ENCODE measurements around the gene SUMF2.
A peak's percentile ranks its signal among the peaks of the same experiment; 100 is the strongest.
"Not testable (repeated sequence)": the region's sequence is repeated elsewhere in the genome, so short reads cannot be mapped to it uniquely, and the experiment has no call there.

Gene SUMF2

DNA sequence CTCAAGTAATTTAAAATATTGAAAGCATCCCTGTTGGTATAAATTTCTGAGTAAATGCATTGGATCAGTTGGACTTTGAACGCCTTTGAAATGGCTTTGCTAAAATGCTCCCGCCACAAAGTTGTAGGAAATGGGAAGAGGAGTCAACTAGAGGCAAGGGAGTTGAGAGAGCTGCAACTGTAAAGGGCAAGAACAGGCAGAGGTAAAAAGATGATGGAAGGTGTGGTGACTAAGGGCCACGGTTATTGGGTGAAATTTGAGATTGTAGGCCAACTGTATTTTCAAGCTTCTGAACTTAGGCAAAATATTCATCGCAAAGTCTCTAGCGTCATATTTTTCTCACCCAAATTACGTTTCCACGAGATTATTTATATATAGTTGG lies 595 bp upstream of the SUMF2 start:
- no peak for DNase-seq (ENCODE audit: low read depth)

DNA sequence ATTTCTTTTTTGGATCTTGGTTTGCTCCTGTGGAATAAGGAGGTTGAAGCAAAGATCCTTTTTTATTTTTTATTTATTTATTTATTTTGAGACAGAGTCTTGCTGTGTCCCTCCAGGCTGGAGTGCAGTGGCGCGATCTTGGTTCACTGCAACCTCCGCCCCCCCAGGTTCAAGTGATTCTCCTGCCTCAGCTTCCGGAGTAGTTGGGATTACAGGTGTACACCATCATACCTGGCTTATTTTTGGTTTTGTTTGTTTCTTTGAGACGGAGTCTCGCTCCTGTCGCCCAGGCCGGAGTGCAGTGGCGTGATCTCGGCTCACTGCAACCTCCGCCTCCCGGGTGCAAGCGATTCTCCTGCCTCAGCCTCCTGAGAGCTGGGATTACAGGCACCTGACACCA lies 2.3 kb downstream of the SUMF2 start:
- not testable (repeated sequence) for DNase-seq (ENCODE audit: low read depth)

DNA sequence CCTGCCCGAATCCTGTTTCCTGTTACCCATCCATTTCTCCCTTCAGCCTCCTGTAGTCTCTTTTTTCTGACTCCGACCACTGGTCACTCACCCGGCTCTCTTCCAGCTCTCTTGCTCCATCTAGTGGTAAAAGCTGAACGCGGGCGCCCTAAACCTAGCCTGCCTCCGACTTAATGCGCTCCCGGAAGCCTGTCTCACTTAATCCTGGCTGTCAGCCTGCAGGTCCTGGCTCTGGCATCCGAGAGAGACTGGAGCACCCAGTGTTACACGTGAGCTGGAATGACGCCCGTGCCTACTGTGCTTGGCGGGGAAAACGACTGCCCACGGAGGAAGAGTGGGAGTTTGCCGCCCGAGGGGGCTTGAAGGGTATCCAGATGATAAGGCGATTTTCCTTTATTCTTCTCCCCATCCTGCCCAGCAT lies 10.3 kb downstream of the SUMF2 start:
- DNase-seq (ENCODE audit: low read depth): peak; percentile 84

DNA sequence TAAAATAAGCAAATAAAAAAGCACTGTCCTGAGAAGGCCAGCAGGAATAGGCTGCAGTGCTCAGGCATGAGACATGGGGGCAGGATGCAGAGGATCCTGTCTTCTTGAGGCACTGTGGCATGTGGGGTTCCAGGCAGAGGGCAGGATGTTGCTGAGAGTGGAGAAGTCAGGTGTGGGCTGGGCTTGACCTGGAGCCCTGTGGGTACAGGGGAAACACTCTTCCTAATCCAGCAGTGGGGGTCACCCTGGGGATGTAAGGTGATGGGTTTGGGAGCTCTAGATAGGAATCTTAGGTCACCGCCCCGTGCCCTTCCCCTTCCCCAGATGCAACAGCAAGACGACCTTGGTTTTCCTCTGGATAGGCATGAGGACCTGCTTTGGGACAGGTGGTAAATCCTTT lies 13.6 kb downstream of the SUMF2 start:
- no peak for DNase-seq (ENCODE audit: low read depth)

DNA sequence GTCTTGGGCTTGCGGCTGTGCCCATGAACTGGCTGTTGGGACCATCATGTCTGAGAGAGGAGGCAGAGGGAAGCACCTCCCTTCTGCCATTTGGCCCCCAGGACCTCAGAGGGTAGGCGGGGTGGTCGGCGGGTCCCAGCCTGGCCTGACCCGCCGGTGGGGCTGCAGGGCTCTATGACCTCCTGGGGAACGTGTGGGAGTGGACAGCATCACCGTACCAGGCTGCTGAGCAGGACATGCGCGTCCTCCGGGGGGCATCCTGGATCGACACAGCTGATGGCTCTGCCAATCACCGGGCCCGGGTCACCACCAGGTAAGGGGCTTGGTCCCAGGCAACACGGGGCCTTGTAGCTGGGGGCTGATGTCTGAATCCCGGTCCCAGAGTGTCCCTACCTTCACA lies 14.1 kb downstream of the SUMF2 start:
- no peak for DNase-seq (ENCODE audit: low read depth)

DNA sequence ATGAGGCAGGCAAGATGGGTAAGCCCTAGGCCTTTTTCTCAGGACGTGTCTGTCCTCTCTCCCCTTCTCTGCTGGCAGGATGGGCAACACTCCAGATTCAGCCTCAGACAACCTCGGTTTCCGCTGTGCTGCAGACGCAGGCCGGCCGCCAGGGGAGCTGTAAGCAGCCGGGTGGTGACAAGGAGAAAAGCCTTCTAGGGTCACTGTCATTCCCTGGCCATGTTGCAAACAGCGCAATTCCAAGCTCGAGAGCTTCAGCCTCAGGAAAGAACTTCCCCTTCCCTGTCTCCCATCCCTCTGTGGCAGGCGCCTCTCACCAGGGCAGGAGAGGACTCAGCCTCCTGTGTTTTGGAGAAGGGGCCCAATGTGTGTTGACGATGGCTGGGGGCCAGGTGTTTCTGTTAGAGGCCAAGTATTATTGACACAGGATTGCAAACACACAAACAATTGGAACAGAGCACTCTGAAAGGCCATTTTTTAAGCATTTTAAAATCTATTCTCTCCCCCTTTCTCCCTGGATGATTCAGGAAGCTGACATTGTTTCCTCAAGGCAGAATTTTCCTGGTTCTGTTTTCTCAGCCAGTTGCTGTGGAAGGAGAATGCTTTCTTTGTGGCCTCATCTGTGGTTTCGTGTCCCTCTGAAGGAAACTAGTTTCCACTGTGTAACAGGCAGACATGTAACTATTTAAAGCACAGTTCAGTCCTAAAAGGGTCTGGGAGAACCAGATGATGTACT lies 15.5 kb downstream of the SUMF2 start:
- DNase-seq (ENCODE audit: low read depth): peak; percentile 89

DNA sequence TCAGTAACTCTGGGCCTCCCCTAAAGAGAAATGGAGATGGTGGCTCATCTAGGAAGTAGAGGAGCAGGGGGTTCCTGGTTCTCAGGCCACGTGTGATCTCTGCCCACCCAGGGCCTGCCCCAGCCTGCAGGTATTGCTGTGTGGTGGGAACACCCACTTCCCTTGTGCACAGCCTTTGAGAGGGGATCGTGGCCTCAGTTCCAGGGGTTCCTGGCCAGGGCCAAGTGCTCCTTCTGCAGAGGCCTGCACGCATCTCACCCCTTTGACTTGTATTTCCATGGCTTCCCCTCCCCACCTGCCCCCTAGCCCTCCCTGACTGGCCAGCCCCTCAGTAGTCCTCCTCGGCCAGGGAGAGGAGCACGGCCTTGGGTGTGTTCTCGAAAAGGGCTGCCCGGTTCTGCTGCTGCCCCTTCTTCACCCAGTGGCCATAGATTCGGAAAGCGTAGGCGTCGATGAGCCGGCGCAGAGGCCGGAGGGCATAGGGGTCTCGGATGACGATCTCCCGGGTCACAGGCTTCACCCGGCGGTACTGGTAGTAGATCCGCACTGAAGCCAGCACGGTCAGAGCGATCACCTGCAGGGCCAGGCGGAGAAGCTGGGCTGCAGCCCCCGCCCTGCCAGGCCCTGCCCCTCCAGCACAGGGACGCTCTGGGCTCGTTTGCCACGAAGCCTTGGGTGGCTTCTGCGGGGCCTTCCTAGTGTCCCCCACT lies 16.8 kb downstream of the SUMF2 start:
- not testable (repeated sequence) for DNase-seq (ENCODE audit: low read depth)

DNA sequence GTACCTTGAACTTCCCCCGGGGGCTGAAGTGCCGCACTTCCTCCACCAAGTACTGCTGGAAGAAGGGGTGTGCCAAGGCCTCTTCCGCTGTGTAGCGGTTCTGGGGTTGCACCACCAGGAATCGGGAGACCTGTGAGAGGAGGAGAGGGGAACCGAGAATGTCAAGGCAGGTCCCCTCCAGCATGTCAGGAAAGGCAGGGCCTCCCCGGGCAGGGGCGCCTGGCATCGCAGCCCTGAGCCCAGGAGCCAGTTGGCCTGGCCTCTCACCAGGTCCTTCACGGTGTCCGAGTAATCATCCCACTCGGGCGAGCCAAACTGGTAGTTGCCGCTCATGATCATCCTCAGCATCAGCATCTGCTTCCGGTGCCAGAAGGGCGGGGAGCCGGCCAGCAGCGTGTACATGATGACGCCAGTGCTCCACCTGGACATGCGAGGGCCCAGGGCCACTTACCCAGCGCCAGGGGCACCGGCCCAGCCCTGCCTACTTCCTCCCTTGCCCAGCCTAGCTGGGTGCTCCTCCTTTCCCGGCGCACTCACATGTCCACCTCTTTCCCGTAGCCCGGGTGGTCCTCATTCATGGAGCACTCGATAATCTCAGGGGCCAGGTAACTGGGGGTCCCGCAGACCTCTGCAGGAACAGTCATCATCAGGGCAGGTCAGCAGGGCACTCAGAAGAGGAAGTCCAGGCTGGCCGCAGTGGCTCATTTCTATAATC lies 17.7 kb downstream of the SUMF2 start:
- DNase-seq (ENCODE audit: low read depth): no peak

DNA sequence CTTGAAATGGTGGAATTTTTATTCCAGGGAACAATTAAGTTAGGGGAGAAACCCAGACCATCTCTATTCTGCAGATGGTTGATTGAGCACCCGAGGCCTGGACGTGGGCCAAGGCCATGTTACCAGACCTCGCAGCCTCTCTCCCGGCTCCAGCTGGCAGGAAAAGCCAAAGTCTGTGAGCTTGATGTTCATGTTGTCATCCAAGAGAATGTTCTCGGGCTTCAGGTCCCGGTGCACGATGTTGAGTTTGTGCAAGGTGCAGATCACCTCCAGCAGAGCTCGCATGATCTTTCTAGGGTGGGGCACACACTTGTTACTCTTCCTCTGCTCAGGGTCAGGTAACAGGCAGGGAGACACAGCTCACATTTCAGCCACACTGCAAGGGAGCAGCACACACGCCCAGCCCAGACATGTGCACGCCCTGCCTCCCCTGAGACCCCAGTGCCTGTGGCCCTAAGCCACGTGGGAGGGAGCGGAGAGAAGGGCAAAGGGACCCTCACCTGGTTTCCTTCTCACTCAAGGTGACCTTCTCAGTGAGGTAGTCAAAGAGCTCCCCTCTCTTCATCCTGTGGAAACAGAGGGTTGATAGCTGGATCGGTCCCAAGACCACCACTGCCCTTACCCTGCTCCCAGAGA lies 19.2 kb downstream of the SUMF2 start:
- no peak for DNase-seq (ENCODE audit: low read depth)

DNA sequence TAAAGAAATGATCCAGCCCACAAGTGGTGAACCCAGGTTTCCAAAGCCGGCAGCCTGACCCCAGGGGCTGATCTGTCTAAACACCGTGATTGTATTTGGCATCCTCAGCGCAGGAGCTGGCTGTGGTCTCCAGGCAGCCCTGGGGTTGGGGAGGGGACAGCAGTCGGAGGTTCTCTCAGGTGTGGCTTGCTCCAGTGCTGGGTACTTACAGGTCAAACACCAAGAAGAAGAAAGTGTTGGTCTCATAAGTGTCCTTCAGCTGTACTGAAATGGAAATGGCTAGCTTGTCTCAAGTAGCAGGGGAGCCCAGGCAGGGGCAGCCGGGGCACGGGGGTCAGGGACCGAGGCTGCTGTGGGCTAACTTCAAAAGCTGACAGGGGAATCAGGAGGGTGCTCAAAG lies 22.7 kb downstream of the SUMF2 start:
- DNase-seq (ENCODE audit: low read depth): no peak

DNA sequence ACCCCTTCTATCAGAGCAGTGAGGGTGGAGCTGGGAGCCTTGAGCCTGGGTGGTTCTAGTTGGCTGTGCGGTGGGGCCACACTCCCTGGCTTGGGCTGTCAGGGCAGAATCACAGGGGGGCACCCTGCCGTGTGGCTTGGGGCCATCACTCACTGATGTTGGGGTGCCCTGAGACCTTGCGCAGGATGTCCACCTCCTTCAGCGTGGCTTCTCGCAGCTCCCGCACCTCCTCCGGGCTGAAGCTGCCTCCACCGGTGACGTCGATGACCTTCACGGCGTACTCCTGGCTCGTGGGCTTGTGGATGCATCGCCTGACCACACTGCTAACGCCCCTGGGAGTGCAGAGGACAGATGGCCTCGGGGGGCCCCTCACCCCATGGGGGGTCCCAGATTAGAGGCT lies 23.4 kb downstream of the SUMF2 start:
- no peak for DNase-seq (ENCODE audit: low read depth)

DNA sequence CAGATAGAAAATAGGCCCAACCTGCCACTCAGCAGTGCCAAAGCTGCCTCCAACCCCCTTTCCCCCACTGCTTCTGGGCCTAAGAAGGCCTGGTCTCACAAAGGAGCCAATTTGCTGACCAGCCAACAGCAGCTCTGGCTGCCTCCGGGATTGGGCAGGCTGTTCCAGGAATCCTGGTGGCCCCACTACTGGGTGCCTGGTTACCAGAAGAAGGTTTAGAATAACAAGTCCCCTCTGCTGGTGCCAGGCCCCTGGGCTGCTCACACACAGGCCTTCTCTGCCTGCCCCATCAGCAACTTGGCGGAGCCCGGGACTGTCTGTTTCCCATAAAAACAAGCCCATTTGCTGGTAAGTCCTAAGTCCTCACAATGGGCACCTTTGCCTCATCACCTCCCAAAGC lies 27.5 kb downstream of the SUMF2 start:
- peak; percentile 16 for DNase-seq (ENCODE audit: low read depth)

DNA sequence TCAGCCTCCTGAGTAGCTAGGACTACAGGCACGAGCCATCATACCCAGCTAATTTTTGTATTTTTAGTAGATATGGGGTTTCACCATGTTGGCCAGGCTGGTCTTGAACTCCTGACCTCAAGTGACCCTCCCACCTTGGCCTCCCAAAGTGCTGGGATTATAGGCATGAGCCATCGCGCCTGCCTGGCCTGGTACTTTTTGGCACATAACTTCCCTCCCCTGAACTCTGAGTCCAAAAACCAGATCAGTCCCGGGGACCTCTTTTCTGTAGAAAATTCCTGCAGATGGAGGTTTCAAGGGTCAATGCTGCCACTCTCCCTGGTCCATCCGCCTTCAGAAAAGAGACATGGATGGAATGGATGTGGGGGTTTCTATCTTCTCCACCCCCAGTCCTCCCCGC lies 28.3 kb downstream of the SUMF2 start:
- not testable (repeated sequence) for DNase-seq (ENCODE audit: low read depth)

DNA sequence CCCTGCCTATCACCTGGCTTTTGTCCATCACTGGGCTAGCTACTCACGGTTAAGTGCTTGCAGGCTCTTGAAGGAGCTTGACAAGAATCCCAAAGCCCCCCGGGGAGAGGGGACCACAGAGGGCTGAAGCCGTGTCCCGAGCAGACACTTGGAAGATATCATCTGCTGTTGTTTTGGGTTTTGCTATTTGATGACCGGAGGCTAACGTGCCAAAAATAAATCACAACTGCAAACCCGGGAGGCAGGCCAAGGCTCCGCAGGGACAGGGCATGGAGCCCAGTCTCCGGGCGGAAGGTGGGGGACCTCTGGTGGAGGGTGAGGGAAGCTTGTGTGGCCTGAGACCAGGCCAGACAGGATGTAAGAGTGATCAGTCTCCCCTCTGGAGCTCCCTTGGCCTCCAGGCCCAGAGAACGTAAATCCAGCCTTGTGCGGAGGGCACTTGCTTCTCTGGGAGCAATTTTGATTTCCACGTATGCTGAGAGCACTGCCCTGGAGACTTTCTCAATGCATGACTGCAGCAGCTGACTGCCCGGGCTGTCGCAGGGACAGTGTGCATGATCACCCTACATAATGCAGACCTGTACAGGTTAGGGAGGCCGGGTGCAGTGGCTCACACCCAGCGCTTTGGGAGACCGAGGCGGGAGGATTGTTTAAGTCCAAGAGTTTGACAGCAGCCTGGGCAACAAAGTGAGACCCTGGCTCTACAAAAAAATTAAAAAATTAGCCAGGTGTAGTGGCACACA lies 28.9 kb downstream of the SUMF2 start, which contains the start of gene PHKG1:
Gene PHKG1, minus strand, starts transcription at position 164 of the 743 bp plus-strand sequence. CDS start 4,011 bp downstream, outside the sequence.
- DNase-seq (ENCODE audit: low read depth): peak; percentile 92

DNA sequence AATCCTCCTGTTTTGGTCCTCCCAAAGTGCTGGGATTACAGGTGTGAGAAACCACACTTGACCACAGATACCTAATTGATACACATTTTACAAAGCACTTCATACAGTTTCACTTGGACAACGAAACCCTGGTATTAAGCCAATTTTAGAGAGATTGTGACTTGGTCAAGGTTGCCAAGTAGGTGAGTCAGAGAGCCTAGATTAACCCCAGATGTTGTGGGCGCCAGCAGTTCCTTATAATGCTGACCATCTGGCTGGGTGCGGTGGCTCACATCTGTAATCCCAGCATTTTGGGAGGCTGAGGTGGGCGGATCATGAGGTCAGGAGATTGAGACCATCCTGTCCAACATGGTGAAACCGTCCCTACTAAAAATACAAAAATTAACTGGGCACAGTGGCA lies 33.6 kb downstream of the SUMF2 start:
- DNase-seq (ENCODE audit: low read depth): peak; percentile 86

DNA sequence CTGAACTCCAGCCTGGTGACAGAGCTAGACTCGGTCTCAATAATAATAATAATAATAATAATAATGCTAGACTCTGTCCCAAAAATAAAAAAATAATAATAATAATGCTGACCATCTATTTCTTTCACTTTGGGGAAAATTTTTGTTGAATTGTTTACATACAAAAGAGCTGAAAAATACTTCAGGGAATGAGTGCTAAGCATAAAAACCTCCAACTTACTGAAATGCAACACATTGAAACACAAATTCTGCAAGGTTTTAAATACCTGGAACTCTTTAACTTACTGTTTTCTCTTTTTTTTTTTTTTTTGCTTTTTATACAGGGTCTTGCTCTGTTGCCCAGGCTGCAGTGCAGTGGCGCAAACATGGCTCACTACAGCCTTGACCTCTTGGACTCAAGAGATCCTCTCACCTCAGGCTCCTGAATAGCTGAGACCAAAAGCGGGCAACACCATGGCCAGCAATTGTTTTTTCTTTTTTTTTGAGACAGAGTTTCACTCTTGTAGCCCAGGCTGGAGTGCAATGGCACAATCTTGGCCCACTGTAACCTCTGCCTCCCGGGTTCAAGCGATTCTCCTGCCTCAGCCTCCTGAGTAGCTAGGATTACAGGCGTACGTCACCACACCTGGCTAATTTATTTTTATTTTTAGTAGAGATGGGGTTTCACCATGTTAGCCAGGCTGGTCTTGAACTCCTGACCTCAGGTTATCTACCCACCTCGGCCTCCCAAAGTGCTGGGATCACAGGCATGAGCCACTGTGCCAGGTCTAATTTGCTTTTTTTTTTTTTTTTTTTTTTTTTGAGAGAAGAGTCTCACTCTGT lies 34.3 kb downstream of the SUMF2 start:
- not testable (repeated sequence) for DNase-seq (ENCODE audit: low read depth)

DNA sequence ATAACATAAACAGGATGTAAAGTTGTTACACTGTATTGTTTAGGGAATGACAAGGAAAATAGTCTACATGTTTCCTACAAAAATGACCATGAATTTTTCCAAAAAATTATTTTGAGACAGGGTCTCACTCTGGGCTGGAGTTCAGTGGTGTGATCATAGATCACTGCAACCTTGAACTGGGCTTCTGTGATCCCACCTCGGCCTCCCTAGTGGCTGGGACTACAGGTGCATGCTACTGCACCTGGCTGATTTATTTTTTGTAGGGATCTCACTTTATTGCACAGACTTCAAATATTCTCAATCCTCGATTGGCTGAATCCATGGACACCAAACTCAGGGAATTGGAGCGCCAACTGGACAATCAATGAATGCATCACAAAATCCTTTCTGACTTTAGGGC lies 35.6 kb downstream of the SUMF2 start:
- DNase-seq (ENCODE audit: low read depth): no peak

DNA sequence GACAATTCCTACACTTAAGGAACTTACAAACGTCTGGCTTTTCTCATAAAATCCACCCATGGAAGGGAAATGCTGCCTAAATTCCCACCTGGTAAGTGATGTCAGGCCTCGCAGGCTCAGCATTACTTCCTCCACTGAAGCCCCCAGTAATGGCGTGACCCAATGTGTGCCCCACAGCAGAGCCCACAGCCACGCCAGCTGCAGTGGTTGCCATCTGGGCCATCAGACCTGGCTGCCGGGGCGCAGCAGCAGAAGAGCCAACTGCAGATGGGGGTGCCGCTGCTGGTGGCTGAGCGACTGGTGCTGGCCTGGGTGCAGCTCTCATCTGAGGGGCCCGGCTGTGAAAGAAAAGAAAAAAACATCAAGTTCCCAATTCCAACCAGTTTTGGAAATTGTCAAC lies 40.1 kb downstream of the SUMF2 start:
- DNase-seq (ENCODE audit: low read depth): not testable (repeated sequence)

DNA sequence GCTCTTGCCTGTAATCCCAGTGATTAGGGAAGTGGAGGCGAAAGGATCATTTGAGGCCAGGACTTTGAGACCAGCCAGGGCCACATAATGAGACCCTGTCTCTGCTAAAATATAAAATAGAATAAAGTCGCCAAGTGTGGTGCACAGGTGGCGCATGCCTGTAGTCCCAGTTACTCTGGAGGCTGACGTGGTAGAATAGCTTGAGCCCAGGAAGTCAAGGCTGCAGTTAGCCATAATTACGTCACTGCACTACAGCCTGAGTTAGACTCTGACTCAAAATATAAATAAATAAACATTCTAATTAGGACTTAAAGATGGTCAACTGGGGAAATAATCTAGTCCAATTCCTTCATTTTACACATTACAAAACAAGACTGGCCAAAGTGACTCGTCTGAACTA lies 41.4 kb downstream of the SUMF2 start:
- peak; percentile 83 for DNase-seq (ENCODE audit: low read depth)

DNA sequence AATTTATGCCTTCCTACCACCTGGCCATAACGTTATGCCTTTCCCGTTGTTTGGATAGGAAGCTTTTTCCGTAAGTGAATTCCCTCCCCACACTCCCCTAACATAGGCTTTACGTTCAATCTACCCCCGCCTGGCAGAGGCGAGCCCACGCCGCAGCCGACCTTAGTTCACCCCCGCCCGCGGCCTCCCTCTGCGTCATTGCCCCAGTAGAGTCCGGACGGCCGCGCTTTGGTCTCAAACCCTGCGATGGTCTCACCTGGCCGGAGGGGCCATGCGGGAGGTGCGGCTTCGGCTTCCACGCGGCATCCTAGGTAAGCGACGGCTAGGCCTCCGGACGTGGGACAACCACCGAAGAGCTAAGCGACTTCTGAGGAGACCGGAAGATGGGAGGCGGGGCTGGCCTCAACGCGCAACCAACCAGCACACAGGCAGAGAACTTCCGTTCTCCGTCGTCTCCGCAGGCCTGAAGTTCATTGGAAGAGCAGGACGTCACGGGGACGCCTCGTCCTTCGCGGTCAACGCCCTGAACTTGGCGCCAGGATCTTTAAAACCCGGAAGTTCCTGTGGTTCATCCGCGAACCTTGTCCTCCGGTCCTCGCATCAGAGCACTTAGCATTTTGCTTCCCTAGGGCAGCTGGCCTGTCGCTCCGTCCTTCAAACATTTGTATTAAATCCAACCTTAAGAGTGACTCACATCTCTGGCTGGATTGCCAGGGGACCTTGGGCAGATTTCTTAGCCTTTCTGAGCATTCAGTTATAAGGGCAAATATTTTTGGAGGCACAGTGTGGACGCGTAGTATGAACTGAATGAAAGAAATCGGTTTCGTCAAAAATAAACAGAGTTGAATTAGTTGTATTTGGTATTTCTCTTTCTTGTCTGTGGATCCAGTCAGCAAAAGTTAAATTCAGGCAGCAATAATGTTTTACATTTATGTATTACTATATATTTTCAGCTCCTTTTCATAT lies 42.3 kb downstream of the SUMF2 start, which contains the start of gene CHCHD2:
Gene CHCHD2, minus strand, starts transcription at position 369 of the 966 bp plus-strand sequence. Its CDS starts 63 bp downstream, at position 306.
- peak; percentile 99 for DNase-seq (ENCODE audit: low read depth)

All from EH (cell line).